ENCODE measurements around the gene CDC42EP2.
"Not testable (repeated sequence)": the region's sequence is repeated elsewhere in the genome, so short reads cannot be mapped to it uniquely, and the experiment has no call there.

CDC42EP2 gene

DNA sequence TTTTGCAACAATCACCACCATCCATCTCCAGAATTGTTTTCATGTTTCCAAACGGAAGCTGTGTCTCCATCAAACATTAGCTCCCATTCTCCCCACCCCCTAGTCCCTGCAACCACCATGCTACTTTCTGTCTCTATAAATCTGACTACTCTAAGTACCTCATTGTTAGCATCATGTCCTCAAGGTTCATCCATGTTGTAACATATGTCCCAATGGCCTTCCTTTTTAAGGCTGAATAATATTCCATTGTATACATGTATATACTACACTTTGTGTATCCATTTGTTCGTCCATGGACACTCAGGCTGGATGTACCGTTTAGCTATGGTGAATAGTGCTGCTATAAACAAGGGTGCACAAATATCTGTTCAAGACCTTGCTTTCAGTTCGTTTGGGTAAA lies 10.8 kb downstream of the CDC42EP2 start:
- H3K4me1 ChIP-seq (ENCODE audit: insufficient read depth, low read length), result no peaks in the 10 kb centered on the region
- peaks cover 6% of the 10 kb centered on the region for H3K27me3 ChIP-seq (ENCODE audit: insufficient read depth, low read length)
- no peak overlapping the region for H3K27ac ChIP-seq (ENCODE audit: low read length)
- no peak overlapping the region for H3K4me3 ChIP-seq (ENCODE audit: low read length)
- H3K9ac ChIP-seq (ENCODE audit: low read depth, low read length), result no peak overlapping the region
- no peaks in the 10 kb centered on the region for H3K9me3 ChIP-seq (ENCODE audit: insufficient read depth, low read depth, low read length)
- peaks cover 23% of the 10 kb centered on the region for H3K36me3 ChIP-seq (ENCODE audit: insufficient read depth, low read depth, low read length)

DNA sequence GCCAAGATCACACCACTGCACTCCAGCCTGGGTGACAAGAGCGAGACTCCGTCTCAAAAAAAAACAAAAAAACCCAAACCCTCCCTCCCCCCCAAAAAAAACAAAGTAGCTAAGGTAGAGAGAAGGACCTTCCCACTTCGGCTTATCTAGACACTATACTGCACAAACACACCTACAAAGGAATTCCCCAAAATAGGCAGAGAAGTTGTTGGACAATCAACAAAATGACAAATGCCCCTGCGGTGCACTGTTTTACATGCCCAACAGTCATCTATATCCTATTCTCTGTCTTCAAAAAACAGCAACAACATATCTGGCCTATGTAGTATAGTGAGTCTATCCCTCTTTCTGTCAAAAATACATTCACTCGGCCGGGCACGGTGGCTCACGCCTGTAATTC lies 12.4 kb downstream of the CDC42EP2 start:
- Histone ChIP-seq H3K27me3 (ENCODE audit: insufficient read depth, low read length) (peaks cover 6% of the 10 kb centered on the region), H3K9ac (ENCODE audit: low read depth, low read length) (no peak overlapping the region), H3K4me3 (ENCODE audit: low read length) (no peak overlapping the region), H3K9me3 (ENCODE audit: insufficient read depth, low read depth, low read length) (no peaks in the 10 kb centered on the region), H3K4me1 (ENCODE audit: insufficient read depth, low read length) (no peaks in the 10 kb centered on the region), H3K27ac (ENCODE audit: low read length) (no peak overlapping the region), H3K36me3 (ENCODE audit: insufficient read depth, low read depth, low read length) (peaks cover 7% of the 10 kb centered on the region)

DNA sequence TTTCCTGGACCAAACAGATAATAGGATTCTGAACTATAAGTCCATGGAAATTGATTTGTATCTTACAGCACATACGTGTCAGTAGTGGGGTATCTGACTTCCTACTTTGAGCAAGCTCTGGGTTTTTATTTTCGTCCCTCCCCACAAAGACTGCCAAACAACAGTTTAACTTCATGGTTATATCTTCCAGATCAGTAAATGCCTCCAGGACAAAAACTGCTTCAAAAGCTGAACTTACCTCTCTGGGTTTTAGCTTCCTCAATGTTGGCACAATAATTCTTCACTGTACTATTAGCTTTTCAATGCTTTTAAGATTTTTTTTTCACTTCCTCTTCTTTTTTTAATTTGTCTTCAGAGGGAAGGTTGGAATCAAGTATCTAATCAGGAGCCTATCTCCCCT lies 14.8 kb downstream of the CDC42EP2 start:
- no peak overlapping the region for H3K9ac ChIP-seq (ENCODE audit: low read depth, low read length)
- no peak overlapping the region for H3K4me3 ChIP-seq (ENCODE audit: low read length)
- H3K4me1 ChIP-seq (ENCODE audit: insufficient read depth, low read length), result no peaks in the 10 kb centered on the region
- peaks cover 6% of the 10 kb centered on the region for H3K27me3 ChIP-seq (ENCODE audit: insufficient read depth, low read length)
- no peak overlapping the region for H3K27ac ChIP-seq (ENCODE audit: low read length)
- no peaks in the 10 kb centered on the region for H3K9me3 ChIP-seq (ENCODE audit: insufficient read depth, low read depth, low read length)
- no peaks in the 10 kb centered on the region for H3K36me3 ChIP-seq (ENCODE audit: insufficient read depth, low read depth, low read length)

DNA sequence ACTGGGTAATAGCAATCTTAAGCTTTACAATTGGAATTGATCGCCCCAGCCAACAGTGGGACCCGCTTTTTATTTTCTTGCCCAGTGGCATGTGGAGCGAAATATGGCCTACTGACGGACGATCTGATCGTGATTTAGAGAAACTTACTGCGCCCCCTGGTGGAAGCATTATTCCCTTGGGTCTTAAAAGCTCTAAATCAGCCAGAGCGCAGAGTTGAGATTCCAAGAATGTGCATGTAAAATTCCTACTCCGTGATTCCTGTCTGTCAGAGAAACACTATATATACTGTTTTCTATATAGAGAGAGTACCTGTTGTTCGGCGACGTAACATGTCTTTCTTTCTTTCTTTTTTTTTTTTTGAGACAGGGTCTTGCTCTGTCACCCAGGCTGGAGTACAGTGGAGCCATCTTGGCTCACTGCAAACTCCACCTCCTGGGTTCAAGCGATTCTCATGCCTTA lies 15.3 kb downstream of the CDC42EP2 start:
- Histone ChIP-seq H3K9me3 (ENCODE audit: insufficient read depth, low read depth, low read length) (no peaks in the 10 kb centered on the region), H3K36me3 (ENCODE audit: insufficient read depth, low read depth, low read length) (no peaks in the 10 kb centered on the region), H3K27ac (ENCODE audit: low read length) (no peak overlapping the region), H3K27me3 (ENCODE audit: insufficient read depth, low read length) (peaks cover 6% of the 10 kb centered on the region), H3K9ac (ENCODE audit: low read depth, low read length) (no peak overlapping the region), H3K4me3 (ENCODE audit: low read length) (no peak overlapping the region), H3K4me1 (ENCODE audit: insufficient read depth, low read length) (peaks cover 4% of the 10 kb centered on the region)

DNA sequence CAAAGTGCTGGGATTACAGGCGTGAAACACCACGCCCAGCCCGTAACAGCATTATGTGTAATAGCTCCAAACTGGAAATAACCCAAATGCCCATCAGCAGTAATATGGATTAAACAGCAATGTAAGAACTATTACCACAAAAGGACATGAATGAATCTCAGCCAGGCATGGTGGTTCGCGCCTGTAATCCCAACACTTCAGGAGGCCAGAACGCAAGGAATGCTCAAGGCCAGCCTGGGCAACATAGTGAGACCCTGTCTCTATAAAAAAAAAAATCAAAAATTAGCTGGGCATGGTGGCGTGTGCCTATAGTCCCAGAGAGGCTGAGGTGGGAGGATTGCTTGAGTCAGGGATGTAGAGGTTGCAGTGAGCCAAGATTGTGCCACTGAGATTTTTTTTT lies 15.9 kb downstream of the CDC42EP2 start:
- H3K4me1 ChIP-seq (ENCODE audit: insufficient read depth, low read length), result peaks cover 8% of the 10 kb centered on the region
- H3K36me3 ChIP-seq (ENCODE audit: insufficient read depth, low read depth, low read length), result no peaks in the 10 kb centered on the region
- no peak overlapping the region for H3K27ac ChIP-seq (ENCODE audit: low read length)
- no peaks in the 10 kb centered on the region for H3K9me3 ChIP-seq (ENCODE audit: insufficient read depth, low read depth, low read length)
- H3K4me3 ChIP-seq (ENCODE audit: low read length), result no peak overlapping the region
- H3K27me3 ChIP-seq (ENCODE audit: insufficient read depth, low read length), result peaks cover 6% of the 10 kb centered on the region
- no peak overlapping the region for H3K9ac ChIP-seq (ENCODE audit: low read depth, low read length)

DNA sequence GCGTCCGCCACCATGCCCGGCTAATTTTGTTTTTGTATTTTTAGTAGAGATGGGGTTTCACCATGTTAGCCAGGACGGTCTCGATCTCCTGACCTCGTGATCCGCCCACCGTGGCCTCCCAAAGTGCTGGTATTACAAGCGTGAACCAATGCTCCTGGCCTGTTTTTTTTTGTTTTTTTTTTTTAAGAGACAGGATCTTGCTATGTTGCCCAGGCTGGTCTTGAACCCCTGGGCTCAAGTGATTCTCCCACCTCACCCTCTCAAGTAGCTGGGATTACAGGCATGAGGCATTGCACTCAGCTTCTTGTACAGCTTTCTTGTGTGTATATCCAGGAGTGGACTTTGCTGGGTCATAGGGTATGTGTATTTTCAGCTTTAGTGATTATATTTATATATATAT lies 17.9 kb downstream of the CDC42EP2 start:
- H3K4me1 ChIP-seq (ENCODE audit: insufficient read depth, low read length); H3K27me3 ChIP-seq (ENCODE audit: insufficient read depth, low read length); H3K36me3 ChIP-seq (ENCODE audit: insufficient read depth, low read depth, low read length); H3K9me3 ChIP-seq (ENCODE audit: insufficient read depth, low read depth, low read length); H3K9ac ChIP-seq (ENCODE audit: low read depth, low read length); H3K4me3 ChIP-seq (ENCODE audit: low read length); H3K27ac ChIP-seq (ENCODE audit: low read length): not testable (repeated sequence)

DNA sequence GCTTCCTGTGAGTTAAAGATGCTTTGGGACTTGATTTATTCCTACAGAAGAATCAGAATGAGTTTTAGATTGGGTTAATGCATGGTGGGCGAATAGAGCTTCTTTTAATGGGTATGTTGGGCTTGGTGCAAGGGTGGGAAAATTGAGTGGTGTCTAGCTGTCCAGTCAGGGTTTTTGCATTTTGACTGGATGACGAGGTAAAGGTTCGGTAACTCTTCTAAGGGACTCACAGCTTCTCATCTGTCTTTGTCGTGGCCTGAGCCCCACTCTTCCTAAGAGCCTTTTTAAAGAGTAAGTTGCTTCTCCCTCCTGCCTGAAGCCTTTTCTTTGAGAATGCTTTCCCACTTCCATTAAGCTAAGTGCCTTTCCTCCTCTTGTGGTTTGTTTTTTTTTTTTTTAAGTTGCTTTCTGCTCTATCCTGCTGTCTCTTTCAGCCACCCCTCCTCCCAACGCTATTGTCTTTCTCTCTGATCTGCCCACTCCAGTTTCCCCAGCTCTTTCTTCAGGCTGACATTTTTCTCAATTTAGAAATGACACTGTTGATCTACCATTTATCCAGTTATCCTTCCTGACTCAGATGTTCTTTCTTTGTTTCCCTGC lies 20.1 kb downstream of the CDC42EP2 start:
- no peak overlapping the region for H3K27ac ChIP-seq (ENCODE audit: low read length)

DNA sequence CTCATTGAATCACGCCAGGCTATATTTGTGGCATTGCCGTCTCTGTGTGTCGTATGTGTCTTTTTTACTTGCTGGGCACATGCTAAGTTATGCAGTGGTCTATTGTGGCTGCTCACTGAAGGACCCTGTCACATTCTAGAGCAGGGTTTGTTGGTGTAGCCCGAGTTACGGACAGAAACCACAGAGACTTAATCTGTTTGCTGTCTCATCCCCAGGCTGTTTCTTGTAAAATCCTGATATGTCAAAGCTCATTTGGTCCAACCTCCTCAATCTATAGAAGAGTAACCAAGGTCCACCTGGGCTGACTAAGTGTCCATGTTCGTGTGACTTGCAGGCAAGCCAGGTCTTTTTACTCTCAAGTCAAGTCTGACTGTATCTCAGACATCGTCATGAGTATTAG lies 24.0 kb downstream of the CDC42EP2 start:
- H3K27me3 ChIP-seq (ENCODE audit: insufficient read depth, low read length), result no peaks in the 10 kb centered on the region
- no peak overlapping the region for H3K27ac ChIP-seq (ENCODE audit: low read length)
- H3K9ac ChIP-seq (ENCODE audit: low read depth, low read length), result no peak overlapping the region
- no peaks in the 10 kb centered on the region for H3K9me3 ChIP-seq (ENCODE audit: insufficient read depth, low read depth, low read length)
- peaks cover 54% of the 10 kb centered on the region for H3K36me3 ChIP-seq (ENCODE audit: insufficient read depth, low read depth, low read length)
- H3K4me1 ChIP-seq (ENCODE audit: insufficient read depth, low read length), result peaks cover 8% of the 10 kb centered on the region
- H3K4me3 ChIP-seq (ENCODE audit: low read length), result no peak overlapping the region

More for the DNA sequence above, 20.1 kb downstream of the CDC42EP2 start:
- H3K36me3 ChIP-seq (ENCODE audit: insufficient read depth, low read depth, low read length), result peaks cover 15% of the 10 kb centered on the region
- H3K9ac ChIP-seq (ENCODE audit: low read depth, low read length), result peak overlapping the region; percentile 96
- H3K4me3 ChIP-seq (ENCODE audit: low read length), result peak overlapping the region; percentile 89
- H3K9me3 ChIP-seq (ENCODE audit: insufficient read depth, low read depth, low read length), result no peaks in the 10 kb centered on the region
- H3K4me1 ChIP-seq (ENCODE audit: insufficient read depth, low read length), result peaks cover 8% of the 10 kb centered on the region
- no peaks in the 10 kb centered on the region for H3K27me3 ChIP-seq (ENCODE audit: insufficient read depth, low read length)

DNA sequence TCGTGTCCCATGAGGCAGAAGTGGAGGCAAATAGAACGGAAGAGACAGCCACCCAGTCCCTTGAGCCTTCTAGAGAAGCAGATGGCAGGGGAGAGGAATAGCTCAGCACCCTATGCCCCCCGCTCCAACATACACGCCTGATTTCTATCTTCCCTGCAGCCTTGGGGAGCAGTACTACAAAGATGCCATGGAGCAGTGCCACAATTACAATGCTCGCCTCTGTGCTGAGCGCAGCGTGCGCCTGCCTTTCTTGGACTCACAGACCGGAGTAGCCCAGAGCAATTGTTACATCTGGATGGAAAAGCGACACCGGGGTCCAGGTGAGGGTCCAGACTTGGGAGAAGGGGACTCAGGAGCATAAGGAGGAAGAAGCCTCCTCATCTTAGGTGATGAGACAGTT lies 25.6 kb downstream of the CDC42EP2 start:
- Histone ChIP-seq H3K27ac (ENCODE audit: low read length) (no peak overlapping the region), H3K9me3 (ENCODE audit: insufficient read depth, low read depth, low read length) (no peaks in the 10 kb centered on the region), H3K36me3 (ENCODE audit: insufficient read depth, low read depth, low read length) (peaks cover 69% of the 10 kb centered on the region), H3K27me3 (ENCODE audit: insufficient read depth, low read length) (no peaks in the 10 kb centered on the region), H3K4me3 (ENCODE audit: low read length) (no peak overlapping the region), H3K9ac (ENCODE audit: low read depth, low read length) (no peak overlapping the region), H3K4me1 (ENCODE audit: insufficient read depth, low read length) (peaks cover under 1% of the 10 kb centered on the region; the same call in 1 of the 2 replicates)

DNA sequence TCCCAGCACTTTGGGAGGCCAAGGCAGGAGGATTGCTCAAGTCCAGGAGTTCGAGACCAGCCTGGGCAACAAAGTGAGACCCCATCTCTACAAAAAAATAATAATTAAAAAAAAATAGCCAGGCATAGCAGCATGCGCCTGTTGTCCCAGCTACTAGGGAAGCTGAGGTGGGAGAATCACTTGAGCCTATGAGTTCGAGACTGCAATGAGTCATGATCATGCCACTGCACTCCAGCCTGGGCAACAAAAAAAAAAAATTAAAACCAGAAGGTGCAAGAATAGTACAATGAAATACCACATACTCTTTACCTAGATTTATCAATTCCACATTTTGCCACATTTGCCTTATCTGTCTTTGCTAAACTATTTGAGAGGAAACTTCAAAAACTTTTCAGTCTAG lies 27.2 kb downstream of the CDC42EP2 start:
- H3K36me3 ChIP-seq (ENCODE audit: insufficient read depth, low read depth, low read length), result peaks cover 86% of the 10 kb centered on the region
- no peaks in the 10 kb centered on the region for H3K9me3 ChIP-seq (ENCODE audit: insufficient read depth, low read depth, low read length)
- no peak overlapping the region for H3K9ac ChIP-seq (ENCODE audit: low read depth, low read length)
- H3K4me3 ChIP-seq (ENCODE audit: low read length), result no peak overlapping the region
- no peak overlapping the region for H3K27ac ChIP-seq (ENCODE audit: low read length)
- no peaks in the 10 kb centered on the region for H3K4me1 ChIP-seq (ENCODE audit: insufficient read depth, low read length)
- H3K27me3 ChIP-seq (ENCODE audit: insufficient read depth, low read length), result no peaks in the 10 kb centered on the region

DNA sequence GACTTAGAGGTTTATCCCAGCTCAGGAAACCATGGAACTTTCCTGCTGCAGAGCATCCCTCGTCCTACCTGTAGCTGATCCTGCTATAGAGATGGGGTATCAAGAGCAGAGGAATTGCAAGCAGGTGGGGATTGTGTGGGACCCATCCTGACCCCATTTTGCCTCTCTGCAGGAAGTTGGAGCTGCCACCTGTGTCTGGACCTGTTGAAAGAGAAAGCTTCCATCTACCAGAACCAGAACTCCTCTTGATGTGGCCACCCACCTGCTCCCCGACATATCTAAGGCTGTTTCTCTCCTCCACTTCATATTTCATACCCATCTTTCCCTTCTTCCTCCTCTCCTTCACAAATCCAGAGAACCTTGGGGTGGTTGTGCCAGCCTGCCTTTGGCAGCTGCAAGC lies 36.8 kb downstream of the CDC42EP2 start:
- Histone ChIP-seq H3K4me1 (ENCODE audit: insufficient read depth, low read length) (no peaks in the 10 kb centered on the region), H3K9me3 (ENCODE audit: insufficient read depth, low read depth, low read length) (no peaks in the 10 kb centered on the region), H3K27me3 (ENCODE audit: insufficient read depth, low read length) (peaks cover 16% of the 10 kb centered on the region), H3K9ac (ENCODE audit: low read depth, low read length) (no peak overlapping the region), H3K27ac (ENCODE audit: low read length) (no peak overlapping the region), H3K4me3 (ENCODE audit: low read length) (no peak overlapping the region), H3K36me3 (ENCODE audit: insufficient read depth, low read depth, low read length) (peaks cover 61% of the 10 kb centered on the region)

DNA sequence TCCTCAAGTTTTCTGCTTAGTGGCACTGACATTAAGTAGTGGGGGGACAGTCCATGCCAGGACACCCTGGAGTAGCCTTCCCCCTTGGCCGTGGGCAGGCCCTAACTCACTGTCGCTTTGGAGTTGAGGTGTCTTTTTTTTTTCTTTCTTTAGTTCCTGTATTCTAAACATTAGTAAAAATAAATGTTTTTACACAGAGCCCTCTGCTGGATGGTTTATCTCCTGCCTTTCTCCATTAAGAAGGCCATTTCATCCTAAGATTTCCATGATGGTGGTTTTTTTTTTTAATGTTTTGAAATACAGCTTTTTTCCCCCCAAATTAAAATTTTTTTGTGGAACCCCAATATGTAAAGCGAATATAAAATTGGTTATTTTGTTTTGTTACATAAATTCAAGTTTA lies 38.1 kb downstream of the CDC42EP2 start:
- H3K27me3 ChIP-seq (ENCODE audit: insufficient read depth, low read length), result peaks cover 29% of the 10 kb centered on the region
- H3K4me3 ChIP-seq (ENCODE audit: low read length), result no peak overlapping the region
- H3K9ac ChIP-seq (ENCODE audit: low read depth, low read length), result no peak overlapping the region
- H3K36me3 ChIP-seq (ENCODE audit: insufficient read depth, low read depth, low read length), result peaks cover 56% of the 10 kb centered on the region
- no peaks in the 10 kb centered on the region for H3K4me1 ChIP-seq (ENCODE audit: insufficient read depth, low read length)
- H3K9me3 ChIP-seq (ENCODE audit: insufficient read depth, low read depth, low read length), result no peaks in the 10 kb centered on the region
- no peak overlapping the region for H3K27ac ChIP-seq (ENCODE audit: low read length)

Measured in iPS-20b (cell line).